ENCODE measurements around the gene GRAP. TPM values are rescaled to one million over a fixed set of nuclear protein-coding genes. Genes with fewer than 3 reads are reported as not detected.

Gene GRAP
- total RNA-seq, 1 experiment from 2014 or later = 5.2 TPM

DNA sequence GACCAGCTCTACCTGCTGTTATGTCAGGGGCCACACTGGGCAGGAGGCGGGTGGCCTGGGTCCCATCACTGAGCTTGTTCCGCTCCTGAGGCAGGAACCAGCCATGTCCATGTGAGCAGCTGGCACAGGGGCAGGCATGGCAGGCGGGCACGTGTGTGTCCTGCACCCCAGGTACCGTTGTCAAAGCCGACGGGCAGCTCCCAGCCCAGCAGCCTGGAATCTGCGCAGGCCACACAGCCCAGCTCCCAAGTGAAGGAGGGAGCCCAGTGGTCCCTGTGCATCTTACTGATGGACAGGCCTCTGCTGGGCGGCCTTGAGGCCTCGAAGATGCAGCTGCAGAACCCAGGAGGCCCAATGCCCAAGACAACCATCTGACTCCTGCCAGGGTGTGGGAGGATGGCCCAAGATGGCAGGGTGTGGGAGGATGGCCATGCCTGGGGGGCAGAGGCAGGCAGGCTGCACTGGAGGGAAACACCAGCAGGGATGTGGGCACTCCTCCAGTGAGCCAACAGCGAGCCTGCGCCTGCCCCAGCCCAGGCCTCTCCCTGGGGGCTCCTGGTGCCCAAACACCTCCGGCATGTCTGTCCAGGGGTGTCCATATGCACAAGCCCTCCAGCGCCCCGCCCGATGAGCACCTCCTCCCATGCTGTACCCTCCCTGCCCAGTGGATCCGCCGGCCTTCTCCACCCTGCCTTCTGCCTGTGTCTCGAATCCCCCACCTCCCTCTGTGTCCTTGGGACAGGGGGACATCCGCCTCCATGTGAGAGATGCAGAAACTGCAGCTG is 55.0 kb downstream of the GRAP start:
- DNase-seq (ENCODE audit: low spot score) = no peak
- in situ Hi-C loops (cut with HindIII; ENCODE audit: low sequenced_read_pairs) = no loop called here

GRCh38 chr17:18990331-18990730 is 56.4 kb downstream of the GRAP start:
- no peak for DNase-seq (ENCODE audit: low spot score)
- in situ Hi-C loops (cut with HindIII; ENCODE audit: low sequenced_read_pairs) = no loop called here

DNA sequence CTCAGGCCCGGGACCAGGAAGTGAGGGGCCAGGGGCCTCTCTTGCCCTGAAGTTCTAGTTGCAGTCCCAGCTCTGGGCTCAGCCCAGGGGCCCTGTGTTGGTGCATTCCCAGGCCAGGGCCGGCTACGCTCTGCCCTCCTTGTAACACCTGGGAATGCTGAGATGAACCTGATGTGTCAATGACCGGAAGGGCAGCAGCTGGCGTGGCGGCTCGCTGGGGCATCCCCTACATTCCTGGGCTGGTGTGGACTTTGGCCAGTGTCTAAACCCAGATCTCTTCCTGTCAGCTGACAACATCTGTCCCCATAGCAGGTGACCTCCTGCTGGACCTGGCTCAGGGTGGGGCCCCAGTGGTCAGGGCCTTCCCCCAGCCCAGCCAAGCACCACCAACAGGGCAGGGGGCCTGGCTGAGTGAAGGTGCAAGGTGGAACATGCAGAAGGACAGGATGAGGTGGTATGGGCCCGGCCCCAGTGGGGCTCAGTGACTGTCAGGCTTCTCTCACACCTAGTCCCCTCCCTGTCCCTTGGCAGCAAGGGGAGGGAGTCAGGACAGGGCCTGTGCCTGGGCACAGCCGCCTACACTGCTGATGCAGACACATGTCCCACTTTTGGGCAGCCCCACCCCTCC is 58.1 kb downstream of the GRAP start:
- no peak for DNase-seq (ENCODE audit: low spot score)
- in situ Hi-C loops (cut with HindIII; ENCODE audit: low sequenced_read_pairs) = no loop called here

DNA sequence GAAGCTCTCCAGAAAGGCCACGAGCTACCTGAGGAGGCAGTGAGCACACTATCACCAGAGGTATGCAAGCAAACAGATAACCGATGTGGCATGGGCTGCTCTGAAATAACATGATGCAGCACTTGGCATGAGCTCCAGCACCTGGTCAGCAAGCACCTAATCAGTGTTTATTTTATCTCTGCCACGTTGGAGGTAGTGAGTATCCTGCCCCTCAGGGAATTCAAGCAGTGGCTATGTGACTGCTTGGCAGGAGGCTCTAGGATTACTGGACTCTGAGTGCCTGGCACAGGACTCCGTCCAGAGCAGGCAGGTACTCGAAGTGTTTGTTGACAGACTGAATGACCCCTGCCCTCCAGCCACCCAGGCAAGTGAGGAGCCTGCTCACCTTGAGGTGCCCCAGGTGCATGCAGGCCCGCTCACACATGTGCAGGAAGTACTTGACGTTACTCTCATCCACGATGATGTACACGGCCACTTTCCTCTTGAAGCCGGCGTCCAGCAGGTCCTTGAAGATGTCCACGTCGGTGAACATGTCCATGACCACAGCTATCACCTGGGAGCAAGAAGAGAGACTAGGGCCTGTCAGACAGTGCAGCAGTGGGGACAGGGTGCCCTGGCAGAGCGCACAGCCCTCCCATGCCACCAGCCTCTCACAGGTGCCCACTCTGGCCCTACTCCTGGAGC is 58.8 kb downstream of the GRAP start:
- in situ Hi-C loops (cut with HindIII; ENCODE audit: low sequenced_read_pairs) = no loop called here
- DNase-seq (ENCODE audit: low spot score) = no peak

- in situ Hi-C loops (cut with HindIII; ENCODE audit: low sequenced_read_pairs) = no loop called here
- DNase-seq (ENCODE audit: low spot score) = no peak
These were observed 59.5 kb downstream of the GRAP start for GRCh38 chr17:18987230-18987610.

GRCh38 chr17:18986541-18987229 is 60.1 kb downstream of the GRAP start:
- in situ Hi-C loops (cut with HindIII; ENCODE audit: low sequenced_read_pairs) = no loop called here
- DNase-seq (ENCODE audit: low spot score) = no peak

DNA sequence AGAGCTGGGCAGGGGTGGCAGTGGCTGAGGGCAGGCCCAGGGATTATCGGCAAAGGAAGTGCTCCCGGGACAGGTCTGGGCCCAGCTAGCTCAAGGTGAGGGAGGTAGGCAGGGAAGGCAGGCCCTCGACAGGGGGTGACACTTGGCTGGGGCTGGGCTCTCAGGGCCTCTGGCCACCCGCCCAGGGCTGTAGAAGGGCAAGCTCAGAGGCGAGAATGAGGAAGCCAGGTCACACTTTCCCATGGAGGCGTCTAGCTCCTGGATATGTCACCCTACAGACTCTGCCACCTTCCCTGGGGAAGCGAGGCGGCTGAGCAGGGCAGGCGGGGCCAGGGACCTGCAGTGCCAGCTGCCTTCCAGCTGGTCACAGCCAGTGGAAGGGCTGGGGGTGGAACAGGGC is 61.3 kb downstream of the GRAP start:
- no peak for DNase-seq (ENCODE audit: low spot score)
- in situ Hi-C loops (cut with HindIII; ENCODE audit: low sequenced_read_pairs) = no loop called here

- in situ Hi-C loops (cut with HindIII; ENCODE audit: low sequenced_read_pairs) = no loop called here
- DNase-seq (ENCODE audit: low spot score) = no peak
These were observed 62.3 kb downstream of the GRAP start for GRCh38 chr17:18984273-18985114.

- in situ Hi-C loops (cut with HindIII; ENCODE audit: low sequenced_read_pairs) = no loop called here
- no peak for DNase-seq (ENCODE audit: low spot score)
These were observed 64.9 kb downstream of the GRAP start for GRCh38 chr17:18981642-18982424.

- no peak for DNase-seq (ENCODE audit: low spot score)
- in situ Hi-C loops (cut with HindIII; ENCODE audit: low sequenced_read_pairs) = no loop called here
These were observed 65.5 kb downstream of the GRAP start for GRCh38 chr17:18981335-18981641.

DNA sequence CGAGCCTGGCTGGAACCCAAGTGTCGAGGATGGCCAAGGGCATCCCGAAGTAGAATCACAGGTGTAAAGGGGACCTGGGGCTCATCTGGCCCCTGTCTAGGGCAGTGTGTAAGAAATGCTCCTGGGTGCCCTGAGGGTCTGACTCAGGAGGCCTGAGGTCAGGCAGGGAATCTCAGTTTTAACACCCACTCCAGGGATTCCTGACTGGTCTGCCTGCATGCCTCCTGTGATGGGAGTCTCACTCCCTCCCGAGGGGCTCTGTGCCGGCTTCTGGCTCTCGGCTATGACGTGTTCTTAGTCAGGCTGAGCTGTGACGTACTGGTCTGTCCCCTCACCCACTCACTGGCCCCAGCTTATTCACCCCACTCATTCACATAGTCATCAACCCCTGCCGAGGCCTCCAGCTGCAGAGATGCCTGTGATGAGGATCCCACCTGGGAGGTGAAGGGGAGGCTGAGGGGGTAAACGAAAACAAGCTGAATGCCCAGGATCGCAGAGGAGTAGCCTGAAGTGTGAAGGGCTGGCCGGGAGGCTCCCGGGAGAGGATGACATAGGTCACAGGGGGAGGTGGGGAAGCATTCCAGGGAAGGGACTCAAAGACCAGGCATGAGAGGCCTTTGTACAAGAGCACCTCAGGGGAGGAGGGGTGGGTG is 65.9 kb downstream of the GRAP start:
- in situ Hi-C loops (cut with HindIII; ENCODE audit: low sequenced_read_pairs) = no loop called here
- no peak for DNase-seq (ENCODE audit: low spot score)

- in situ Hi-C loops (cut with HindIII; ENCODE audit: low sequenced_read_pairs) = no loop called here
- no peak for DNase-seq (ENCODE audit: low spot score)
These were observed 68.1 kb downstream of the GRAP start for GRCh38 chr17:18978655-18979054.

DNA sequence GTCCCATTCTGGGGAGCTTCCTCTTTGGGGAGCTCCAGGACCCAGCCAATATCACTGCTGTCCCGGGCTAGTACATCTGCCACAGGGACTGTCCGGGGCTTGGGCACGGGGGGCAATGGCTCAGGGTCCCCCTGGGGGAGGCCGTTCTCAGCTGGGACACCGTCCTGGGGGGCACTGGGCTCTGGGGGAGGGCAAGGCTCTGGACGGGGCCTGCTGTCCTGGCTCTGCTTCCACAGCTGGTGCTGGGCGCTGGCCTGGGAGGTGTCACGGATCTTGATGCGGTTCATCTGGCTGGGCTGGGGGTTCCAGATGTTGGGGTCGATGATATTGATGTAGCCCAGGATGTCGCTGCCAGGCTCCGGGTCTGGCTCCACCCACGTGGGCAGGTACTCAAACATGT is 68.7 kb downstream of the GRAP start:
- no peak for DNase-seq (ENCODE audit: low spot score)
- in situ Hi-C loops (cut with HindIII; ENCODE audit: low sequenced_read_pairs) = no loop called here

- no peak for DNase-seq (ENCODE audit: low spot score)
- in situ Hi-C loops (cut with HindIII; ENCODE audit: low sequenced_read_pairs) = no loop called here
These were observed 69.1 kb downstream of the GRAP start for GRCh38 chr17:18977646-18978045.

DNA sequence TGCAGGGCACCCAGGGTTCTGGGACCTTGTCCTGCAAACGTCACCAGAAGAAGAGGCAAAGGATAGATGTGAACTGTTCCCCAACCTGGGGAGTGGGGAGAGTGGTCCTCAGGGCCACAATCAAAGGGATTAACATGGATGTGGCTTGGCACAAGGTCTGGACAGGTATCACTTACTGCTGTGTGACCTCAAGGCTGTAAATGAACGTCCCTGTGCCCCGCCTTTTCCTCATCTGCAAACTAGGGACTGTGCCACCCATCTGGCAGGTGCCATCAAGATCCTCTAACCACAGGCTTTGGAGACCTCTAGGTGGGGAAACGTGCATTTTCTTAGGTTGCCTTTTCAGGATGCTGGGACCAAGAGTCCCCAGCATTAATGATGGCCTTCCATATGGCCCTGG is 69.7 kb downstream of the GRAP start:
- in situ Hi-C loops (cut with HindIII; ENCODE audit: low sequenced_read_pairs) = no loop called here
- DNase-seq (ENCODE audit: low spot score) = no peak

DNA sequence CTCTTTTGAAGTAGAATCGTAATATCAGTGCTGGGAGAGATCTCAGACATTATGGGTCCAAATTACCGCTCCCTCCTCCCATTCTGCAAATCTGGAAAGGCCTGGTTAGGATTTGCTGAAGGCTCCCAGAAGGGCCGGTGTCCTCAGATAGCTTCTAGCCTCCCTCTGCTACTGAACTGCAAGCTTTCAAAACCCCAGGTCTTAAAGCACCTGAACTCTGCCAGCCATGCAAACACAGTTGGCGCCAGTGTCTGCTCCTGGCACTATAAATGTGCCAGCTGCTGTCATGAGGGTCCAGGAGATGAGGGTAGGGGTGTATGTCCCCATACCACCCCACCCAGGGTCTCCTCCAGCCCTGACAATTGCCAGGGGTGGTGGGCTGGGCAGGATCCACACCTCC is 70.6 kb downstream of the GRAP start:
- no peak for DNase-seq (ENCODE audit: low spot score)
- in situ Hi-C loops (cut with HindIII; ENCODE audit: low sequenced_read_pairs) = no loop called here

DNA sequence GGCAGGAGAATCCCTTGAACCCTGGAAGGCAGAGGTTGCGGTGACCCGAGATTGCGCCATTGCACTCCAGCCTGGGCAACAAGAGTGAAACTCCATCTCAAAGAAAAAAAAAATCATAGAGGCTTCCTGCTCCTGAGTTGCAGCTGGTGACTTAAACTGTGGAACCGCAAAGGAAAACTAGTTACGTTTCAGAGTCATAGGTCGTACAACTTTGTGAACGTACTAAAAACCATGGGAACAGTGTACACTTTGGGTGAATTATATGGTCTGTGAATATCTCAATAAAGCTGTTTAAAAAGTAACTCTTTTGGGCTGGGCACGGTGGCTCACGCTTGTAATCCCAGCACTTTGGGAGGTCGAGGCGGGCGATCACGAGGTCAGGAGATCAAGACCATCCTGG is 71.2 kb downstream of the GRAP start:
- in situ Hi-C loops (cut with HindIII; ENCODE audit: low sequenced_read_pairs) = no loop called here
- DNase-seq (ENCODE audit: low spot score) = no peak

Measured in G401 (cell line).